HG03097 (cell line): ENCODE measurements around the gene KRT2.

Source experiments
- ATAC-seq: cut with Tn5 transposase; IDR thresholded peaks from one replicate; pipeline ENCODE4 v1.9.1; 2021; ENCODE audit not compliant: unreplicated experiment, low FRiP score

Gene KRT2

GRCh38 chr12:52645120-52645761 is 6.8 kb downstream of the KRT2 start:
- ATAC-seq: no peak

GRCh38 chr12:52644078-52644415 is 8.0 kb downstream of the KRT2 start:
- no peak for ATAC-seq

- no peak for ATAC-seq
Measured at GRCh38 chr12:52643233-52644077, 8.6 kb downstream of the KRT2 start.

- no peak for ATAC-seq
Measured at GRCh38 chr12:52641468-52641867, 10.5 kb downstream of the KRT2 start.

DNA sequence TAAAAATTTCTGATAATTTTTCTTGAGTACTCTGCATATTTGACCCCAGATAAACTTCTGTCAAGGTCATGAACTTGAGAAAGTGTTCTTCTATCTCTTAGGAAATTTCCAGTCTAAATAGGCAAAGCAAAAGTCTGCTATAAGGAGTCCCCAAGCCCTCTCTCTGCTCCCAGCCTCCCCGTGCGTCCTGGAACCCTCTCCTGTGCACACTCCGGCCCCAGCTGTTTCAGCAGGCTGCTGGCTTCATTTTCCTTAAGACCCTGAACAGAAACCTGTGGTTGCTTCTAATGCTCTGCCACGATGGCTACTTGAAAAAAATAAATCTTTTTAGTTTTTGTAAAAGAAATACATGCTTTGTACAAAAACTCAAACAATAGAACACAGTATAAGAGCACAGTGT is 14.7 kb downstream of the KRT2 start:
- ATAC-seq: no peak

GRCh38 chr12:52636592-52637258 is 15.3 kb downstream of the KRT2 start:
- no peak for ATAC-seq

- ATAC-seq: no peak
Measured at GRCh38 chr12:52636189-52636588, 15.8 kb downstream of the KRT2 start.

GRCh38 chr12:52634266-52635056 is 17.6 kb downstream of the KRT2 start:
- ATAC-seq: no peak

DNA sequence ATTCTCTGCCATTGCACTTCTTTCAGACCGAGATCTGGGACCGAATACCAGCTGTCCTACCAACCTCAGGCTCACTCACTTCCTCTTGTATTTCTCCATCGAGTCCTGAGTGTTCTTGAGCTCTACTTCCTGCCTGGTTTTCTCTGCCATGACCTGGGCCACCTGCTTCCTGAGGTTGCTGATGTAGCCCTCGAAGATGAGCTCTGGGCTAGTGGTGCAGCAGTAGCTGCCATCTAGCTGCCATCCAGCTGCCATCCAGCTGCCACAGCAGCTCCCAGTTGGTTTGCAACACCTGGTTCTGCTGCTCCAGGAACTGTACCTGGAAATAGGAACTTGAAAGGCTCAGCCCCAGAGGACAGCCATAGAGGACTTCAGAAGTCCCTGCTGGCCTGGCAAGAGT is 18.6 kb downstream of the KRT2 start:
- ATAC-seq: no peak

DNA sequence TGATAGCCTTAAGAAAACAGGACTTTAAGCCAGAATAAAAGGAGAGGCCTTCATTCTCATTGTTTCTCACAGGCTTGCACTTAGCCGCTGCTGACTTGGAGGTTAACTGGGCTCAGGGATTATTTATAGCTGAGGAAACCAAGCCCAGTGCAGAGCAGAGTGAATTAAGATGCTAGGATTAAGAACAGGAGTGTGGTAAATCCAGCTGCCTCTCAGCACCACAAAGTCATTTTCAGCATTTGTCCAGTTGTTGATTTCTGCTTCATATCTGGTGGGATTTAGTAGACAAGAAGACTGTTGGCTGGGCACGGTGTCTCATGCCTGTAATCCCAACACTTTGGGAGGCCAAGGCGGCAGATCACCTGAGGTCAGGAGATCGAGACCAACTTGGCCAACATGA is 19.4 kb downstream of the KRT2 start:
- no peak for ATAC-seq

DNA sequence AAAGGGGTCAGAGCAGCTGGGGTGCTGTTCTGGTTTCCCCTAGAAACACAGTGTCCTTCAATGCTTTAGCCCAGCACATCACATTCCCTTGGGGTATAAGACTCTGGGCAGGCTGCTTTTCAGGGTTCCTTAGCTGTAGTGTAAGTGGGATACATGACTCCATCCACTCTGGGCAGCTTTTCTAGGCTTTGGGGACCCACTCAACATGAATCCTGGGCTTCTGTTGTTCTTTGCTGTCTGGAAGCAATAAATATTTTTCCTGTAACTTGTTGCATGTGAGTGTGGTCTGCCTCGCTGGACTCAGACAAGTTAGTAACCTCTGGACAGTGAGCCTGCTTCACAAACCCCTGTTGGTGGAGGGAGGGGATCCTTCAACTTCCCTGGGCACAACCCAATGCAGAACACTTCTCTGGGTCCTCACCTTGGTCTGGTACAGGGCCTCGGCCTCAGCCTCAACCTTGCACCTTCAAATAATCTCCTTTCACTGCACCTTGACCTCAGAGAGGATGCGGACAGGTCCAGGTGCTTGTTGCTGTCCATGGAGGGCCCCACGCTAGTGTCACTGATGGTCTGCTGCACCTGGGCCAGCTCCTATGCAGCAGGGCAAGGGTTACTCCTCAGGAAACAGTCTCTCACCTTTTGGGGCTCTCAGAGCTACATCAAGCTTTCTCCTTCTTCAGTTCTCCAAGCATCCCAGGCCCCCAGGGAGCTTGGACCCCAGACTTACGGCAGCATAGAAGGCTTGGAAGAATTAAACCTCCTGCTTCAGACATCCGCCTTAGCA is 20.1 kb downstream of the KRT2 start:
- ATAC-seq: no peak

DNA sequence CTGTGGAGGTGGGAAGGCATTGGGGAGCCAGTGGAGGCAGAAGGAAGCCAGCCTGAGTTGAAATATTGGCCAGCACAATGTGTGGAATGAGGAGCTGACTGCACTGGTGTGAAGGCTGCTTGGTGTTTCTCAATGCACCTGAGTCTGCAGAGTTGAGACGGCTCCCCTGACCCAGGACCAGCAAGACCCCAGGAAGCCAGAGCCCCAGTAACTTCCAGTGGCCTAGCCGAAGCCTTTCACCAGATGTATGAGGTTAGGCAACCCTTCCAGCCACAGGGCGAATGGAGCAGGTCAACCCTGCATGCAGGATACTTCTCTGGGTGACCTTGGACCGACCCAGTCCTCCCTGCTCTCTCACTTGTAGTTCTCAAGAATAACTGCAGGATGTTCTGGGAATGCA is 20.7 kb downstream of the KRT2 start:
- no peak for ATAC-seq

DNA sequence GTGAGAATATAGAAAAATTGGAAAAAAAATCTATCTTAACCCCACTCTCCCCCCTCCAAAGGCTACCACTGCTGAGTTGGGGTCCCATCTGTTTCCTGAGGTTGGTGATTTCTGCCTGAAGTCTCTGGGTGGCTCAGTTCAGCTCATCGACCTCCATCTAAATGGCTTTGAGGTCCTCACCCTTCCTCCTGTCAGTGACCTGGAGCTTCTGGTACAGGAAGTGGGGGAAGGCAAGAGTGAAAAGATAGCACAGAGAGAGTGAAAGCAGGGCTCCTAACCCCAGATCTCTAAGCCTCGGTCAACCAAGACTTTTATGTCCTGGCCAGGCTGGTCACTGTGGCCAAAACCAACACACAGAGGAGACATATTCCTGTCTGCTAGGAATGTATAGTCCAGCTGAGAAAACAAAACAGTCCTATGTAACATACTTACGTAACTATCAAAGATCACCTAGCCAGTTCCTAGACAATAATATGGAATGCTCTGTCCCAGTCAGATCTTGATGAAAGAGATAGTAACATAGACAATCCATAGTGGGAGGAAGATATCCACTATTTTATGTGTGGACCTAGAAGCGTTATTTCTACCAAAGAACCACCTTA is 21.3 kb downstream of the KRT2 start:
- no peak for ATAC-seq

DNA sequence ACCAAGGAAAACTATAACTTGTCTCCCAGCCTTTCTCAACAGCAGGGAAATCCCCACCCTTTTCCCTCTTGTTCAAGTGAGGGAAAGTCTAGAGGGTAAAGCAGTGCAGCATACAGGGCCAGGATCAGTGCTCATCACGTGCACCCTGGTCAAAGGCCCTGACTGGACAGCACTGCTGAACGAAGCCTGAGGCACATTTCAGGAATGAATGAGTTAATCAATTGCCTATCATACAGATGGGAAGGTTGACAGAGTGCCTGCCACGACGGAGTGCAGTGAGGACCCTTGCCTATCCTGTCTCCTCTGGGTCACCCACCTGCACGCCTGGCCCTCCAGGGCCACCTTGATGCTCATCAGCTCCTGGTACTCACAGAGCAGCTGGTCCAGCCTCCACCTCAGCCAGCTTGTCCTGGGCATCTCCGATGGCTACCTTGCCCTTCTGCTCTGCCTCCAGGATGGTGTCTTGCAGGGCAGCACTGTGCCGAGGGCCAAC is 22.0 kb downstream of the KRT2 start:
- no peak for ATAC-seq

DNA sequence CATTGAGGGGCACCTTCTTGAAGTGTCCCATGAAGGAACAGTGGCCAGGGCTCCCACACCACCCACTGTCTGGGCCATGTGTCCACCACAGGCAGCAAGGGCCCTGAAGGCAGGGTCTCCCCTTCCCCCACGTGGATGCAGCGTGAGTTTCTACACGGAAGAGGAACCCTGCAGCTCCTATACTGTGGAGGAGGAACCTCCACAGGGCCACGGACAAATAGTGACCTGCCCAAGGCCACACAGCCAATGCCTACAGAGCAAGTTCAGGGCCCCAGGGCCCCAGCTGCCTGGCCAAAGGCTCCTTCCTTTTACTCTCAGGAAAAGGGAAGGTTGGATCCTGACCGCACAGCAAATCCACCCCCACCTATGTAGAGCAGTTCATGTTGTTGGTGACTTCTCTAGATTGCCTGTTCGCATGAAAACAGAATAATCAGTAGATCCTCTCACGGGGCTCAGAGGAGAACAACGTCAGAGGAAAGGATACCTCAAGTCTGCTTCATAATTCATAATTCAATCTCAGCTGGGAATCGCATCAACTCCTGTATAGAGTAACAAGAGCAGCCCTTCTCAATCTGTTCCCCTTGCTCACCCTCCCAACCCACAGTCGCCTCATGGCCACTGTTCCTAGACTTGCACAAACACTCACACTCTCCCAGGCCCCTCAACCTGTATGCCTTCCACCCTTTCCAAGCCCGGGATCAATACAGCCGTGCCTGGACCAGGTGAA is 22.6 kb downstream of the KRT2 start:
- ATAC-seq: no peak

DNA sequence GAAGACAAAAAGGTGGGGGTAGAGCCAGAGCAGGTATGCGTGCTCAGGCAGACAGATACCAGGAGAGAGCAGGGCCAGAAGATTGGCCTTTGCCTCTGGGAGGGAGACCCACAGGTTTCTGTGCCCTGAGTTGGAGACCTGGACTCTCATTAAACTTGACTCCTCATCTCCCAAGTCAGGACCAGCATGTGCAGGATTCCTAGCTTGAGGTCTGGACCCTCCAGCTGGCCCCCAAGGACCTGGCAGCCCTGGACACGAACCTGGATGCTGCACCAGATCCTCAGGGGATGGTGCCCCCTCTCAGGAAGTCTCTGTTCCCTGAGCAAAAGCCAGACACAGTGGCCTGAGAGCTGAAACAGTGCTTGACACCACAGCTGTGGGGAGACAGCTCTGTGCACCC is 23.2 kb downstream of the KRT2 start:
- ATAC-seq: no peak

- ATAC-seq: no peak
Measured at GRCh38 chr12:52628111-52628507, 23.9 kb downstream of the KRT2 start.

DNA sequence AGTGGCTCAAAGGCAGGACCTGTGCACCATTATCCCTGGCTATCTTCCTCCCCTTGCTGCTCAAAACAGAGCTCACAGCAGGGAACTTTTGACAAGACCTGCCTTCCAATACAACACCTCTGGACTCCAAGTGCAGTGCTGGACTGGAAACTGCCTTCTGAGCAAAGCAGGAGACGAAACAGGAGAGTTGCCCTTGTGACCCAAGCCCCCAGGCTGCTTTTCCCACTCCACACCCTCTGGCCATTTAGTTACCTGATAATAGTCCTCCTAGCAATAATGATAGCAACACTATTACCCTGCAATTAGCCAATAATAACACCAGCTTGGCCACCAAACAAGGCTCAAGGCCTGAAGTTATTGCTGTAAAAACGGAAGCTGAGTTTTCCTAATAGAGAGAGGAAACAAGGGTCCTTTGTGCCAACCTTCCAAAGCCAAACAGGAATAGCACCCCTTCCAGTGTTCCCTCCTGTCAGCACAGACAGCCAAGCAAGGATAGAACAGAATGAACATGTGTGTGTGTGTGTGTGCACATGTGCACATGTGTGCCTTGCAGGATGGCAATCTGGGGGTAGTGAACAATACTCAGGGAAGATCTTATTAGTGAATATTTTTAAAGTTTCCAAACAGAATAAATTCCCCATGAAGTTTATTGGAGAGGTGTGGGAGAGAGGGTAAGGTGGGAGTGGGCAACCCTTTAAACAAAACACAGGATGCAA is 24.5 kb downstream of the KRT2 start:
- no peak for ATAC-seq
